Fibroblast of pulmonary artery (primary cell): ENCODE data around the gene MAP3K1.
A peak's percentile ranks its signal among the peaks of the same experiment; 100 is the strongest.

Experiments used
- DNase-seq: peaks from one replicate; pipeline ENCODE4 v3.0.0-alpha.2; 2010; ENCODE audit warnings: low read depth
- H3K4me3 ChIP-seq: replicated peaks from 2 replicates; pipeline ENCODE4 v1.5.1; 2011; ENCODE audit warnings: low read depth, mild to moderate bottlenecking, control low read depth, low read length, moderate library complexity
- CTCF ChIP-seq: IDR thresholded peaks from 2 replicates; pipeline ENCODE4 v1.5.1; 2011; ENCODE audit warnings: mild to moderate bottlenecking, control low read depth, low read length, inconsistent platforms; ENCODE audit errors: missing control alignments

MAP3K1 gene

DNA sequence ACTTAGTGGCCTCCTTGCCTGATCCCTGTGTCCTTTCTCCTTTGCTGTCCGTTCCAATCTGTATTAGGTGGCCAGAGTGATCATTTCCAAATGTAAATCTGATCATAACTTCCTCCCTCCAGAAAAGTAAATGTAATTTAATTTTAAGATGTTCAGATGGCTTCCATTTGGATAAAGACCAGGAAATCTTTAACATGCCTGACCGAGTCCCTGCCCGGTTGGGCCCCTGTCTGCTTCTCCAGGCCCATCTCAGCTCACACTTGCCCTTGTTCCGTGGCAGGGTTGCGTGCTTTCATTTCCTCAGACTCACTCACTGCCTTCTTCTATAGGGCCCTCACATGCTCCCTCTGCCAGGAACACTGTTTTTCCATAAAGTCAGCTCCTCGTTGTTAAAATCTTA, 7.6 kb downstream of the MAP3K1 start:
- no peak for DNase-seq
- no peak overlapping the region for H3K4me3 ChIP-seq
- no peak for TF ChIP-seq CTCF

DNA sequence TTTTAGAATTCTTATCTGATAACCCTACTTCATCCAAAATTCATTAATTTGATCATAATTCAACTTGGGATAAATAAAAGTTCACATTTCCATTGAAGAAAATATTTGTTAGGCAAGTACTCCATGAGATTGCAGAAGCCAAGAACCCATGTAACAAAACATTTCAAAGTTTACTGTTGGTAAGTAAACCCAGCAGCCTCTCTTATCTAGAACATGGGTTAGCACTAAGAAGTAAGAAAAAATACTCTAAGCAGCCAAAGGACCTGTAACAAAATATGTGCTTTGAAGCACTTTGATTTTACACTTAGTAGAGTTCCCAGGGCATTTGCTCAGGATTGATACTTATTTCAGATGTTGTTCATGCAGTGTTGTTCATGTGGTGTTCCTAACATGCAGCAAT, 8.7 kb downstream of the MAP3K1 start:
- H3K4me3 ChIP-seq, result no peak overlapping the region
- TF ChIP-seq CTCF, result no peak
- no peak for DNase-seq

DNA sequence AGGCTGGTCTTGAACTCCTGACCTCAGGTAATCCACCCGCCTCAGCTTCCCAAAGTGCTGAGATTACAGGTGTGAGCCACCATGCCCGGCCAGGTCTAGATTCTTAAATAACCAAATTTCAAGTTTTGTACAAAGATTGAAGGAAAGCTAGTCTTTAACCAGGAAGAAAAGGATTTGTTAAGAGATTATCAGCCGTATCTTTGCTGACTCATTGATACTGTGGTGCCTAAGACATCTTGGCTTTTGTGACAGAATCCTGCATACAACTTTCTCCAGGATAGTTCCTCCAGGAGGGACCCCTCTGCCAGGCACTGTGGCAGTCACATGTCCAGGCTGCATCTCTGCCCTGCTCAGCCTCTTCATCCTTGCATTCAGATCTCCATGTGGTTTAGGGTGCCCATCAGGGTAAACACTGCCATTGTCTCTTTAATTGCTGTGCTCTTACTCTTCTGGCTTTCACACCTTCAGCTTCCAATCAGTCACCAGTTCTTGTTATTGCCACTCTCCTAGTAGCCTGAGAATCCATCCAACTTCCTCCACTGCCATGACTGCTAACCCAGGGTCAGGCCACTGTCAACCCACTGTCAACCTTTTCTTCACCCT, 10.0 kb downstream of the MAP3K1 start:
- H3K4me3 ChIP-seq, result no peak overlapping the region
- no peak for TF ChIP-seq CTCF
- DNase-seq, result no peak

GRCh38 chr5:56827049-56827448, 11.7 kb downstream of the MAP3K1 start:
- no peak for DNase-seq
- TF ChIP-seq CTCF, result peak; percentile 34
- no peak overlapping the region for H3K4me3 ChIP-seq

GRCh38 chr5:56827924-56828323, 12.6 kb downstream of the MAP3K1 start:
- no peak overlapping the region for H3K4me3 ChIP-seq
- no peak for DNase-seq
- no peak for TF ChIP-seq CTCF

- no peak overlapping the region for H3K4me3 ChIP-seq
- no peak for DNase-seq
- no peak for TF ChIP-seq CTCF
These were observed 14.0 kb downstream of the MAP3K1 start for GRCh38 chr5:56829137-56829908.

DNA sequence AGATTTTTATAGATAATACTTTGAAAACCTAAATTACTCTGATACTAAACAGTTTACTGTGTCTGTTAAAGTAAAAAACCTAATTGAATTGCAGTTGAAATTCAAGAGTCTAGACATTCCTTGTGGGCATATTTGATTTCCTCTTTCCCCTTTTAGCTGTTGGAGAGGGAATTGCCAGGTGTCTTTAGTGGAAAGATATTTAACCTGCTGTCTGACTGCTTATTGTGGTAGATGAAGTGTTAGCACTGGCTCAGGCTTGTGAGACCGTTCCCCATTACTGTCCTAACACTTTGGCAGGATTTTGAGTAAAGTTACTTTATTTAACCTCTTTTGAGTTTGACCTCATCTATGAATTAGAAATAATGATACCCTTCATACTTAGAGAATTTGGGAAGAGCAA, 16.4 kb downstream of the MAP3K1 start:
- no peak for DNase-seq
- H3K4me3 ChIP-seq, result no peak overlapping the region
- no peak for TF ChIP-seq CTCF
